HG02763 (cell line): ENCODE data around the gene TAPBPL.
A peak's percentile ranks its signal among the peaks of the same experiment; 100 is the strongest.

ENCODE experiments used
- ATAC-seq: cut with Tn5 transposase; IDR thresholded peaks from one replicate; pipeline ENCODE4 v1.9.1; 2021; ENCODE audit warnings: mild to moderate bottlenecking, moderate library complexity; ENCODE audit not compliant: unreplicated experiment

TAPBPL gene

DNA sequence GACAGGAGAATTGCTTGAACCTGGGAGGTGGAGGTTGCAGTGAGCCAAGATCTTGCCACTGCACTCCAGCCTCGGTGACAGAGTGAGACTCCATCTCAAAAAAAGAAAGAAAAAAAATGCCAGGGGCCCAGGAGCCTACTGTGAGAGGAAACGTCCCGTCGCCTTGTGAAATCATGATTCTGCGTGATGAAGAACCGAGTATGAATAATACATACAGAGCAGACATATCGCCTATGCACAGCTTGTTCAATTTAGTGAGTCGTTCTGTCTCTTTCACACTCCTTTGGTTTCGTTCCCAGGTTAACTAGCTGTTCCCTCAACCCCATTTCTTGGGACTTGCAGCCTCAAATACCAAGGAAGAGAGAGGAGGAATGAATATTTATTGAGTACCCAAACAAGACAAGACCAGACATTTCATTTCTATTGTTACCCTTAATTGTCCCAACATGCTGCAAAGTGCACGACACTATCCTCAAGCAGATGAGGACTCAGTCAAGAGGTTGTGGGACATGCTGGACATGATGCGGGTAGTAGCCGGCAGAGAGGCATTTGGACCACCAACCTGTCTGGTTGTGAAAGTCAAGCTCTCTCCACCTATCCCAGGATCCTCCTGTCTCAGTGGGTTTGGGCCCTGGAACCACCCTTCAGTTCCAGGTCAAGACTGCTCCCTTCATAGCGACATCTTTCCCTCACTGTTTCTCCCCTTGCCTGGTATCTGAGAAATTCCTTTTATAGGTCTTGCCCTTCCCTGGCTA, 15.7 kb upstream of the TAPBPL start:
- ATAC-seq, result no peak

DNA sequence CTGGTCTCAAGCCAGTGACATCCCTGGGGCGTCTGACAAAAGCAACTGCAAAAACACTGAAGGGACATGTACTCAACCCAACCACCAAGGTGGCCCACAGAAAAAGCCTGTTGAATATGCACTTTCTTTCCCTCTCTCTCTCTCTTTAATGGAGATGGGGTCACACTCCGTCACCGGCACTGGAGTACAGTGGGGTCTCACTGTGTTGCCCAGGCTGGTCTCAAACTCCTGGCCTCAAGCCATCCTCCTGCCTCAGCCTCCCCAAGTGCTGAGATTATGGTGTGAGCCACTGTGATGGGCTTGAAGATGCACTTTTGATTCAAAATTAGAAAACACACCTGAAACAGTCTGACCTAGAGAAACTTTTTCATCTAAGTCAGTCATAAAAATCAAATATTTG, 14.3 kb upstream of the TAPBPL start:
- ATAC-seq, result no peak

DNA sequence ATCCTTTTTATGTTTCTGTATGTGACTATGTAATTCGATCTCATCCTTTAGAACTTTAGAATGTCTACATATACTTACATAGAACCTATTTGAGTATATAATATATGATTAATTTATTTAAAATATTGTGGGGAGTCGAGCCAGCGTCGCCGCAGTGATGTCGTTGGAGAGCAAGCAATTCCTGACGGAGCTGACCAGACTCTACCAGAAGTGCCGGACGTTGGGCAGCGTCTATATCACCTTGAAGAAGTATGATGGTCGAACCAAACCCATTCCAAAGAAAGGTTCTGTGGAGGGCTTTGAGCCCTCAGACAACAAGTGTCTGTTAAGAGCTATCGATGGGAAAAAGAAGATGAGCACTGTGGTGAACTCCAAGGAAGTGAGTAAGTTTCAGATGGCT, 13.5 kb upstream of the TAPBPL start:
- ATAC-seq, result no peak

DNA sequence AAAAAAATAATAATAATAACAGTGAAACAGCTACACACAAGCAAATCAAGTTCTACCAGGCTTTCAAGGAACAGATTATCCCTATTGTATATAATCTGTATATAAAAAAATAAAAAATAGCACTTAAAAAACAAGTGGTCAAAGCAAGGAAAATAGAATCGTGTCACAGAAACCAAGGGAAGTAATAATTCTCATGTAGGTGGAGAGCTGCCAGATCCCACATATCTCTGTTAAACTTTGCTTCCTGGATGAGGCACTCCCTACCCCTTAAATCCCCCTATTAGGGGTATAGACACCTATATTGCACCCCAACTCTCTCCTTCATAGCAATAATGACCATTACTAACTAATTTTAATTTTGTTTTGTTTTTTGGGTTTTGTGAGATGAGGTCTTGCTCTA, 11.5 kb upstream of the TAPBPL start:
- ATAC-seq, result no peak

DNA sequence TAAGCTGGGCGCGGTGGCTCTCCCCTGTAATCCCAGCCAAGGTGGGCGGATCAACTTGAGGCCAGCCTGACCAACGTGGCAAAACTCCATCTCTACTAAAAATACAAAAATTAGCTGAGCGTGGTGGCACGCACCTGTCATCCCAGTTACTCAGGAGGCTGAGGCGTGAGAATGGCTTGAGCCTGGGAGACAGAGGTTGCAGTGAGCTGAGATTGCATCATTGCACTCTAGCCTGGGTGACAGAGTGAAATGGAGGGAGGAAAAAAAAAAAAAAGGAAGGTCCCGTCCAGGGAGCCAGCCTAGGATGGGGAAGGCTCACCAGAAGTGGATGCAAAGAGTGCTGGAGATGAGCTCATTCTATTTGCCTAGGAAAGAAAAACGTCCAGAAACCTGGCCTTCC, 9.0 kb upstream of the TAPBPL start:
- no peak for ATAC-seq

DNA sequence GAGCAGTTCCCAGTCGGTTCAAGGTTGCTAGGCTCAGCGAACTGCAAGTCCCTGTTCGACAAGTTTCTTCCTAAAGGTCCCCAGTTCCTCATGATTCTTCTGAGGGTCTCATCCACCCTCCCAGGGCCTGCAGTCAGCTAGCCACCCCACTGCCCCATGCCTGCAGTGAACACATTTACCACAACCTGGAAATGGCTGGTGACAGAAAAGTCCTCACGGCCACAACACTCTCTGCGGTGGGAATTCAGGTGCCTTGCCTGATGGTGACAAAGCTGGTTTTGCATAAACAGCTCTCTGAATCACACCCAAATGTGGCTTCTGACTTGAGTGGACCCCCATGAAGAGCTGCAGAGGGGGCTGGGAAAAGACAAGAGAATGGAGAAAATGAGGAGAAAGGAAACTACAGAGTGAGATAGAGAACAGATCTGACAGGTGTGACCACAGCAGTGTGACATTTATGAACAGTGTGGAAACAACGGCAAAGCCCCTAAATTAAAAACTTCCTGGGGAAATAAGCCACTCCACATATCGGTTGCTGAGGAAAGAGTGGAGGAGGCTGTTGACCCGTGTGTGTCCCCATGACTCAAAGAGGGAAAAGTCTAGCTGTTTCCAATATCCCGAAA, 8.4 kb upstream of the TAPBPL start:
- ATAC-seq, result no peak

- no peak for ATAC-seq
Observed at GRCh38 chr12:6444031-6444430, 7.8 kb upstream of the TAPBPL start.

GRCh38 chr12:6444704-6445688, 6.8 kb upstream of the TAPBPL start, which contains the start of gene CD27:
TSS of gene CD27 (plus strand) at chr12:6444955. CDS start at chr12:6445096, 141 bp downstream.
- no peak for ATAC-seq

GRCh38 chr12:6450091-6450868, 1.6 kb upstream of the TAPBPL start:
- ATAC-seq, result no peak

DNA sequence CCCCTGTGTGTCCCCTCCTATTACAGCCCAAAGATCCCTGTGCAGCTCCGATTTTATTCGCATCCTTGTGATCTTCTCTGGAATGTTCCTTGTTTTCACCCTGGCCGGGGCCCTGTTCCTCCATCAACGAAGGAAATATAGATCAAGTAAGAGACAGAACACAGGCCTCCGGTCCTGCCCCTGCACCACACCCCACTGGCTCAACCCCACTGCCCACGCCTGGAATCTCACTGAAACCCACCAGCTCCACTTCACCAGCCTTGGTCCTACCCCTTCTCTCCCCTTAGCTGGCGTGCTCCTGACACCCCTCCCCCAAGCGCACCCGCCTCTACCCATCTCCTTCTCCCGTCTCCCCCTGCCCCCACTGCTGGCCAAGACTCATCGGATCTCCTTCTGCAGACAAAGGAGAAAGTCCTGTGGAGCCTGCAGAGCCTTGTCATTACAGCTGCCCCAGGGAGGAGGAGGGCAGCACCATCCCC, 934 bp upstream of the TAPBPL start:
- ATAC-seq, result no peak

- peak; percentile 10 for ATAC-seq
Observed at GRCh38 chr12:6452245-6452943, 552 bp downstream of the TAPBPL start.

DNA sequence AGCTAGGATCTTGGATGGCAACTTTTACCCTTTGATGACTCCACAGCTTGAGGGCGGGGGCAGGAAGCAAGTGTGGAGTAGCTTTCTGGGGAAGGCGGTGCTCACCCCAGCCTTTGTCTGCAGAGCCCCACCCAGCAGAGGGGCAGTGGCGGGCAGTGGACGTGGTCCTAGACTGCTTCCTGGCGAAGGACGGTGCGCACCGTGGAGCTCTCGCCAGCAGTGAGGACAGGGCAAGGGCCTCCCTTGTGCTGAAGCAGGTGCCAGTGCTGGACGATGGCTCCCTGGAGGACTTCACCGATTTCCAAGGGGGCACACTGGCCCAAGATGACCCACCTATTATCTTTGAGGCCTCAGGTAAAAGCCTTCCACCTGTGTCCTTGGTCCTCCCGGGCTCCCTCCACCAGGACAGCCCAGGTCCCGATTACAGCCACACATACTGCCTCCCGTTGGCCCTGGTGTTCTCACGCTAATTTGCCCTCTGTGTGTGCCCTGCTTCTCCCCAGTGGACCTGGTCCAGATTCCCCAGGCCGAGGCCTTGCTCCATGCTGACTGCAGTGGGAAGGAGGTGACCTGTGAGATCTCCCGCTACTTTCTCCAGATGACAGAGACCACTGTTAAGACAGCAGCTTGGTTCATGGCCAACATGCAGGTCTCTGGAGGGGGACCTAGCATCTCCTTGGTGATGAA, 1.2 kb downstream of the TAPBPL start:
- ATAC-seq, result no peak

GRCh38 chr12:6457220-6457945, 5.5 kb downstream of the TAPBPL start:
- no peak for ATAC-seq

DNA sequence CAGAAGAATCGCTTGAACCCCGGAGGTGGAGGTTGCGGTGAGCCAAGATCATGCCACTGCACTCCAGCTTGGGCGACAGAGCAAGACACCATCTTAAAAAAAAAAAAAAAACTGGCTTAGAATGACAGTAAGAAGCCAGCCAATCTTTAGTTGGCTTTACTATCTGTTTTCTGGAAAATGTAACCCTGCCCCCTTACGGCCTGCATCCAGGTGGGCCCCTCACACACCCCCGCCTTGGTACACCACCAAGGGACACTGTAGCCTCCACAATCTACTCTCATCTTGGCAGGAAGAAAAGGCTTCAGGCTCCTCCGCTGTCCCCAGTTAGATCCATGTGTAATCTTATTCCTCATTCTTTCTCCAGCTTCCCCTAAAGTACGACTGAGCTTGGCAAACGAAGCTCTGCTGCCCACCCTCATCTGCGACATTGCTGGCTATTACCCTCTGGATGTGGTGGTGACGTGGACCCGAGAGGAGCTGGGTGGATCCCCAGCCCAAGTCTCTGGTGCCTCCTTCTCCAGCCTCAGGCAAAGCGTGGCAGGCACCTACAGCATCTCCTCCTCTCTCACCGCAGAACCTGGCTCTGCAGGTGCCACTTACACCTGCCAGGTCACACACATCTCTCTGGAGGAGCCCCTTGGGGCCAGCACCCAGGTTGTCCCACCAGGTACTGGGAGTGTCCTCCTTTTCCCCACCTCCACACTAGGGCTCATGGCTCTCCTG, 6.6 kb downstream of the TAPBPL start:
- no peak for ATAC-seq

- ATAC-seq, result no peak
Observed at GRCh38 chr12:6459004-6459337, 7.1 kb downstream of the TAPBPL start.

GRCh38 chr12:6460751-6461371, 9.0 kb downstream of the TAPBPL start:
- ATAC-seq, result no peak

DNA sequence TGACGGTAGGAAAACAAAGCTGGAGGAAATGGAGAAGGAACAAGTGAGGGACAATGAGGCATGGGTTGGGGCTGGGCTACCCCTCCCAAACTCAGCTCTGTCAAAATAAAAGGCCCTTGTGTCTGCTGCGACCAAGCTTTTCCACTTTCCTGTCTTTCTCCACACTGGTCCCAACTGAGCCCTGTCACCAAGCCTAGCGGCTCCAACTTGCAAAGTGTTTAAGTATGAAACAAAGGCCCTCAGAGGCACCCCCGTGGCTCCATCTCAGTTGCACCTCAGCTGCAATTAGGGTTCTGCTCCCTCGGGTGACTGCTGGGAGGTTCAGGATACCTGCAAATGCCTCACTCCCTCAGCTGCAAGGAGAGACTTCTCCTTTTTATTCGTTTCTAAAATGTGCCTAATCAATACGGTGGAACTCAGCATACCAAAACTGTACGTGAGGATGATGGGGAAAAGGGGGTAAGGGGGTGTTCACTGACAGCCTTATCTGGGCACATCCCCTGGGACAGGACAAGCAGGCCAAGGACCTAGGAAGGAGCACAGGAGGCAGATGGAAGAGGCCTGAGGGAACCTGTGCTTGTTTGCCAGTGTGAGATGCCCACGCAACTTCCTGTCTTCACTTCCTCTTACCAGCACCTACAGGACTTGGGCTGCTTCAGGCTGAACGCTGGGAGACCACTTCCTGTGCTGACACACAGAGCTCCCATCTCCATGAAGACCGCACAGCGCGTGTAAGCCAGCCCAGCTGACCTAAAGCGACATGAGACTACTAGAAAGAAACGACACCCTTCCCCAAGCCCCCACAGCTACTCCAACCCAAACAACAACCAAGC, 9.8 kb downstream of the TAPBPL start:
- ATAC-seq, result peak; percentile 64
